NB4 (cell line): ENCODE results near the gene GABRA5.

Experiments used
- DNase-seq: peaks from one replicate; pipeline ENCODE4 v3.0.0; 2010; ENCODE audit warnings: low read depth
- H3K4me3 ChIP-seq: one replicate; pipeline ENCODE4 v1.5.1; 2011; ENCODE audit warnings: mild to moderate bottlenecking, low read depth, low read length, moderate library complexity
- CTCF ChIP-seq: IDR thresholded peaks from one replicate; pipeline ENCODE4 v1.5.1; 2012; ENCODE audit warnings: low read depth, low read length
- MAX ChIP-seq: IDR thresholded peaks from 2 replicates; pipeline ENCODE4 v1.6.1; 2011; ENCODE audit warnings: low read depth, low read length
- MYC ChIP-seq: IDR thresholded peaks from 2 replicates; pipeline ENCODE4 v1.6.1; 2011; ENCODE audit warnings: low read depth, low read length
- POLR2A ChIP-seq: IDR thresholded peaks from 2 replicates; pipeline ENCODE4 v1.6.1; 2011; ENCODE audit warnings: mild to moderate bottlenecking; ENCODE audit not compliant: insufficient read length; ENCODE audit errors: extremely low read depth

The GABRA5 gene

GRCh38 chr15:26950001-26950400 lies 83.1 kb downstream of the GABRA5 start:
- TF ChIP-seq POLR2A: no peak
- no peak for TF ChIP-seq MYC
- no peak for TF ChIP-seq CTCF
- TF ChIP-seq MAX: no peak
- no peak overlapping the region for H3K4me3 ChIP-seq
- no peak for DNase-seq

- no peak for DNase-seq
- TF ChIP-seq CTCF: no peak
- TF ChIP-seq POLR2A: no peak
- no peak for TF ChIP-seq MYC
- no peak for TF ChIP-seq MAX
- H3K4me3 ChIP-seq: no peak overlapping the region
Measured at GRCh38 chr15:26954403-26954802, 87.5 kb downstream of the GABRA5 start.

GRCh38 chr15:26967719-26968269 lies 100.9 kb downstream of the GABRA5 start:
- DNase-seq: no peak
- TF ChIP-seq POLR2A (no peak), MYC (no peak), CTCF (no peak), MAX (no peak)
- H3K4me3 ChIP-seq: no peak overlapping the region

GRCh38 chr15:26968806-26969205 lies 101.9 kb downstream of the GABRA5 start:
- DNase-seq: no peak
- H3K4me3 ChIP-seq: no peak overlapping the region
- TF ChIP-seq CTCF (no peak), POLR2A (no peak), MAX (no peak), MYC (no peak)

- no peak for TF ChIP-seq CTCF
- no peak for TF ChIP-seq POLR2A
- TF ChIP-seq MYC: no peak
- no peak for TF ChIP-seq MAX
- no peak for DNase-seq
- H3K4me3 ChIP-seq: no peak within 1 kb of the TSS
Measured at GRCh38 chr15:26970712-26971210, 103.9 kb downstream of the GABRA5 start, which contains the start of gene GABRG3. Gene GABRG3 (plus strand): TSS chr15:26971181.
